HG03039 (cell line): ENCODE measurements around the gene MRPL43.
"Not testable (repeated sequence)": the region's sequence is repeated elsewhere in the genome, so short reads cannot be mapped to it uniquely, and the experiment has no call there.

Source experiments
- ATAC-seq: cut with Tn5 transposase; IDR thresholded peaks from one replicate; pipeline ENCODE4 v1.9.1; 2021; ENCODE audit warnings: mild to moderate bottlenecking, moderate library complexity; ENCODE audit not compliant: unreplicated experiment

The MRPL43 gene

DNA sequence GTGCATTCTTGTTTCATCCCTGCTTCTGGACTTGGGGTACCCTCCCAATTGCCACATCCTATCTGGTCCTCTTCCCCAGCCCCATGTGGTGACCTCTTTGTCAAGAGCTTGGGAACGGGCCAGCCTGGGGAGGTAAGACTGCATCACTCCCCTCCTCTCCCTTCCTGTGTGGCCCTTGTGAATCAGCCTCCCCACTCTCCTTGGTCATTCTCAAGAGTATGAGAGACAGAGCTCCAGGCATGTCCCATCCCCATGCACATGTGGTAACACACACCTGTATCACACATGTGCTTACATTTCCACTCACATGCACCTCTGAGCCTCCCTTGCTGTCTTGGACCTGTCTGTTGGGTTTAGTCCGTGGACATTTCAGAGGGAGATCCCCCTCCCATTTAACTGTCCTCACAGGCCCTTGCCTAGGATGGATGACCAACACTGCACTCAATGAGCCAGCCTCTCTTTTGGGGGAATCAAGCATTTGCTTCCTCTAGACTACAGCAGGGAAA is 2.6 kb downstream of the MRPL43 start:
- no peak for ATAC-seq

DNA sequence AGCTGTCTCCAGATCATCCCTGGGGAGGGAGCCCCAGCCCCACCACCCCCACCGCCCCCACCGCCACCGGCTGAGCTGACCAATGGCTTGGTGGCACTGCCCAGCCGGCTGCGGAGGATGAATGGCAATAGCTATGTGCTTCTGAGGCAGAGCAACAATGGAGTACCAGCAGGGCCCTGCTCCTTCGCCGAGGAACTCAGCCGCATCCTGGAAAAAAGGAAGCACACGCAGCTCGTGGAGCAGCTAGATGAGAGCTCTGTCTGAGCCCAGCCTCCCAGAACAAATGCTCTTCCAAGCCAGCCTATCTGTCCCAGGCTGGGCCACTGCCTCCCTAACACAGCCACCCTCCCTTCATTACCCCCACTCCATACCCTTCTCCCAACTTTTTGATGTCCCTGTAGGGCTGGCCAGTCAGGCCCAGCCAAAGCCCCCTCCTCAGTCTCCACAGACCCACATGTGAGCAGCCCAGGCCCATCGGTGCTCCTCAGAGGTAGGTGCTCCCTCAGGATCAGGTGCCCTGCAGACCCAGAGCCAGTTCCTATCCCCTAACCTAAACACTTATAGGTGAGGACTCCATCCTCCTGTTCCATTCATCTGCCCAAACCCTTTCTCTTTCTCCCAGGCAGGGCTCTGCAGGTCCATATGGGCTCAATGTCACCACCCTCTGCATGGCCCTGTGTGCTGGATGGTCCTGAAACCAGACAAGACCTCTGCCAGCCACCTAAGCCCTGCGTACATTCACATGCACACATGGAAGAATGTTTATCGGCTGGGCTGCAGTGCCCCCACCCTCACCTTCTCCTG is 3.2 kb downstream of the MRPL43 start:
- no peak for ATAC-seq

DNA sequence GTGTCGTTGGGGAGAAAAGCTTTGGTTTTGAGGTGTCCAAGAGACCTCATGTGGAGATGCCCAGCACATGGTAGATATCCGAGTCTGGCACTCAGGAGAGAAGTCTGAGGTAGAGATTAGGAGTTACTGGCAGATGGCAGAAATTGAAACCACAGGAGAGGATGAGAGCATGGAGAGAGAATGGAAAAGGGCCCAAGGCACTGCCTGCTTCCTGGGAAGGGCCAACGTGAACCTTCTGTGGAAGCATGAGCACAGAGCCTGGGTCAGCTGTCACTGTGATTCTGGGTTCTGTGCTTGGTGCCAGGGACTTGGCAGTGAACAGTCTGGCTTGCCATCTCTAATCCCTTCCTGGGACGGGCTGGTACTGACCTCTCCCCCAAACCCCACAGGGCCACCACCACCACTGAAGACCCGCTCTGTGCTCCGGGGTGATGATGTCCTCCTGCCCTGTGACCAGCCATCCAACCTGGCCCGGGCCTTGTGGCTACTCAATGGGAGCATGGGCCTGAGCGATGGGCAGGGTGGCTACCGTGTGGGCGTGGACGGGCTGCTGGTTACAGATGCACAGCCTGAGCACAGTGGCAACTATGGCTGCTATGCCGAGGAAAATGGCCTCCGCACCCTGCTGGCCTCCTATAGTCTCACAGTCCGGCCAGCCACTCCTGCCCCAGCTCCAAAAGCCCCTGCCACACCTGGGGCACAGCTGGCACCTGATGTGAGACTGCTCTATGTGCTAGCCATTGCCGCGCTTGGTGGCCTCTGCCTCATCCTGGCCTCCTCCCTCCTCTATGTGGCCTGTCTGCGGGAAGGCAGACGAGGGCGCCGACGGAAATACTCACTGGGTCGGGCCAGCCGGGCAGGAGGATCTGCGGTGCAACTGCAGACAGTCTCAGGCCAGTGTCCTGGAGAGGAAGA is 4.1 kb downstream of the MRPL43 start:
- no peak for ATAC-seq

DNA sequence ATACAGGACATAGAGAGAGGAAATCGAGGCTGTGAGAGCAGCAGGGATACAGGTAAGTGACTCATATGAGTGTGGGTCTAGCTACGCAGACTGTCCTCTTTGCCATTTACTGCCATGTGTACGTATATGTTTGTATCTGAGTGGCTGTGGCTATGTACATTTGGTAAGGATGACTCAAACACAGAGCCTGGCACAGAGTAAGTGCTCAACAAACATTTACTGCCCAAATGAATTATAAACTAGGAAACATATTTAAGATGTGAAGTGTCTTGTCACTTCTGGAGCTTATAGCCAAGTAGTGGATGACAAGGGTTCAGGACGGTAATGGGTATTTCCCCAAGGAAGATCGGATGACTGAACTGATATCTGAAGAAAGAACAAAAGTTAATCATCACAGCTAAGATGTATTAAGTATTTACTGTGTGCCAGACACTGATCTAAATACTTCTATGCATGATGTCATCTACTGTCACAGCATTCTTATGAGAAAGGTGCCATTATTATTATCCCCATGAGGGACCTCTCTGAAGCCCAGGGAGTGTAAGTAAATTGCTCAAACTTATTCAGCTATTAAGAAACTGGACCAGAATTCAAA is 6.0 kb downstream of the MRPL43 start:
- ATAC-seq, result no peak

DNA sequence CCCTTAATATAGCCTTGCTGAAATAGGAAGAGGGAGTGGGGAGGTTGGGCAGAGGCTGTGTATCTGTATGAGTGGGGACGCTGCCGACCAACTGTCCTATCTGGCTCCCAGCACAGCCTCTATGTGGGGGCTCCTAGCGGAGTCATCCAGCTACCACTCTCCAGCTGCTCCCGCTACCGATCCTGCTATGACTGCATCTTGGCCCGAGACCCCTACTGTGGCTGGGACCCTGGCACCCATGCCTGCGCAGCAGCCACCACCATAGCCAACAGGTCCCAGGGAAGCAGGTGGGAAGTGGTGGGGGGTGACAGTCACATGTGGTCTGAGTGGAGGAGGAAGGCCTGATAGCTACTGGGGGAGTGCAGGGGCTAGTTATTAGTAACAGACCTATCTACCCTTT is 6.6 kb downstream of the MRPL43 start:
- ATAC-seq, result no peak

DNA sequence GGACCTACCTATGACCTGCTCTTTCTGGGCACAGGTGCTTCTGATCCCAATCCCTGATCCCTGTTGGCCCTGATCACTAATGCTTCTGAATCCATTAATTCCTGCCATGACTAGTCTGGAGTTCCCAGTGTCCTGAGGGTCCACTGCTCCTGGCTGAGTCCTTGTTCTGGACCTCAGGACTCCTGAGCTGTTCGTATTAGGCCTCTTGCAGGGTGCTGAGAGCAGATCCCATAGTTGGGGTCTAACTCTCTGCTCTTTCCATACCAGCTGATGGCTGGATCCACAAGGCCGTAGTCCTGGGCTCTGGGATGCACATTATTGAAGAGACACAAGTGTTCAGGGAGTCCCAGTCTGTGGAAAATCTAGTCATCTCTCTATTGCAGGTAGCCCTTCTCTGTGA is 7.0 kb downstream of the MRPL43 start:
- no peak for ATAC-seq

DNA sequence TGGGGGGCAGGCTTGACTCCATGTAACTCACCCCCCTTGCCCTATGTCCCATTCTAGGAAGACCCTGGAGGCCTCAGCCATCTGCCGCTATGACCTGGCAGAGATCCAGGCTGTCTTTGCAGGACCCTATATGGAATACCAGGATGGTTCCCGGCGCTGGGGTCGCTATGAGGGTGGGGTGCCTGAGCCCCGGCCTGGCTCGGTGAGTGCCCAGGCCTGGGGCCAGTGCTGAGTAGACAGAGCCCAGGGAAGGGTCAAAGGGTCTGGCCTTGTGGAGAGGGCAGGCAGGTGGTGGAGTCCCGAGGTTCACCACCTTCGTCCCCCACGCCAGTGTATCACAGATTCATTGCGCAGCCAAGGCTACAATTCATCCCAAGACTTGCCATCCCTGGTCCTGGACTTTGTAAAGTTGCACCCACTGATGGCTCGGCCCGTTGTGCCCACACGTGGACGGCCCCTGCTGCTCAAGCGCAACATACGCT is 7.5 kb downstream of the MRPL43 start:
- no peak for ATAC-seq

DNA sequence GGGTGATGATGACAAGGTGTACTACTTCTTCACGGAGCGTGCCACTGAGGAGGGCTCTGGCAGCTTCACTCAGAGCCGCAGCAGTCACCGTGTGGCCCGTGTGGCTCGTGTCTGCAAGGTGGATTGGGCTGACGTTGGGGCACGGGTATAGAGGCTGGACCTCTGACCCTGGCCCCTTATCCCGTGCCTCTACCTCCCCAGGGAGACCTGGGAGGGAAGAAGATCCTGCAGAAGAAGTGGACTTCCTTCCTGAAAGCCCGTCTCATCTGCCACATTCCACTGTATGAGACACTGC is 8.4 kb downstream of the MRPL43 start:
- no peak for ATAC-seq

DNA sequence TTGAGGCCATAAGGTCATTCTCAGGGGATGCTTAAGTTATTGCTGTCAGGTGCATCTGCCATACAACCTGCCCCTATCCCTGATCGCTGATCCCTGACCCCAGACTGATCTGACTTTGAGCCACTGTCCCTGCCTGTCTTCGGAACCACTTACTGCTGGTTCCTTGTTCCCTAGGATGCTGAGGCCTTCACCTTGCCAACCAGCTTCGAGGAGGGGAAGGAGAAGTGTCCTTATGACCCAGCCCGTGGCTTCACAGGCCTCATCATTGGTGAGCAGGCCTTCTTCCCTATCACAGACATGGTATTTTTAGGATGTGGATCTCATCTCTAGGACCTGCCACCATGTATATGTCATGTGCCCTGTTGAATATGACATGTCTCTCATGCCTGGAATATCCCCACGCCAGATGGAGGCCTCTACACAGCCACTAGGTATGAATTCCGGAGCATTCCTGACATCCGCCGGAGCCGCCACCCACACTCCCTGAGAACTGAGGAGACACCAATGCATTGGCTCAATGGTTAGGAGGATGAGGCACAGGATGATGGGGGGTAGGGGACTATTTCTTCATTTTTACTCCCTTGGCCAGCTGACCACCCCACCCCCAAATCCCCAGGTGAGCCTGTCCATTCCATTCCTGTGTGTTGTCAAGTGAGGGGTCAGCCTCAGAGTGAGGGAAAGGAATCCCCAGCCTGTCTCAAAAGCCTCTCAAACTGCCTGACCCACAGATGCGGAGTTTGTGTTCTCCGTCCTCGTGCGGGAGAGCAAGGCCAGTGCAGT is 9.0 kb downstream of the MRPL43 start:
- no peak for ATAC-seq

DNA sequence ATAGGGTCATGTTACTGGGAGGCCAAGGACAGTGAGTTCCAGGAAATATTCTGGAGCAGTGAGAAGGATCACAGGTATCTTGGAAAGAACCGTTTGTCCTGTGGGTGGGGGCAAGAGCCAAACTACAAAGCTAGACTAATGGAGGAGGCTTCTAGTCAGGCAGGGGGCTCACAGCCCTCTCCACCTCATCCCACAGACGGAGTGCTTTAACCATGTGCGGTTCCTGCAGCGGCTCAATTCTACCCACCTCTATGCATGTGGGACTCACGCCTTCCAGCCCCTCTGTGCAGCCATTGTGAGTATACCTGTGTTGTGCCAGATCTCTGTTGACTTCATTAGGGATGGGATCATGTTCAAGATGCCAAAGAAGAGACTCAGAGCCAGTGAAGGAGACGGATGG is 9.9 kb downstream of the MRPL43 start:
- no peak for ATAC-seq

DNA sequence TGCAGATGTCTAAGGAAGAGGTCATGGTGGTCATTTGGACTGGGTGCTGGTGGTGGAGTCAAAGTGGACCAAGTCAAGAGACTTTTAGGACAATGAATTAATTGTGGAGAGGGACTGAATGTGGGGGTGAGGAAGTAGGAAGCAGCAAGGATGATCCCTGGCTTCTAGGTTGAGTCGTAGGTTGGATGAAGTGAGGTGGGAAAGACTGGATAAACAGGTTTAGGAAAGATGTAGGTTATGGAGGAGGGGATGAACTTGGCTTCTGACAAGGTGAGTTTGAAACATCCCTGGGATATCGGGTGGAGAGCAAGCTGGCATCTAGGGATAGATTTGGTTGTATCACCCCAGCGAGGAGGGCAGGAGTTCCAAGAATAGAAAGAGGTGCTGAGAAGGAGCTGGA is 10.4 kb downstream of the MRPL43 start:
- no peak for ATAC-seq

DNA sequence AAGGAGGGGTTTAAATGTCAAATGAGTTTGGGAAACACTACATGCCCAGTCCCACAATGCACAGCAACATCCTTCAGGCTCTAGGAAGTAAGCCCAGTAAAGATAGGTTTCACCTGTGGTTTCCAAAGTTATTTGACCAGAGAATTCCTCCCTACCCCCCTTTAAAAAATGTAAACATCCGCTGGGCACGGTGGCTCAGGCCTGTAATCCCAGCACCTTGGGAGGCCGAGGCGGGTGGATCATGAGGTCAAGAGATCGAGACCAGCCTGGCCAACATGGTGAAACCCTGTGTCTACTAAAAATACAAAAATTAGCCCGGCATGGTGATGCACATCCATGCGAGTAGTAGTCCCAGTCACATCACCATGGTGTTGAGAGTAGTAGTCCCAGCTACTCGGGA is 11.9 kb downstream of the MRPL43 start:
- not testable (repeated sequence) for ATAC-seq

DNA sequence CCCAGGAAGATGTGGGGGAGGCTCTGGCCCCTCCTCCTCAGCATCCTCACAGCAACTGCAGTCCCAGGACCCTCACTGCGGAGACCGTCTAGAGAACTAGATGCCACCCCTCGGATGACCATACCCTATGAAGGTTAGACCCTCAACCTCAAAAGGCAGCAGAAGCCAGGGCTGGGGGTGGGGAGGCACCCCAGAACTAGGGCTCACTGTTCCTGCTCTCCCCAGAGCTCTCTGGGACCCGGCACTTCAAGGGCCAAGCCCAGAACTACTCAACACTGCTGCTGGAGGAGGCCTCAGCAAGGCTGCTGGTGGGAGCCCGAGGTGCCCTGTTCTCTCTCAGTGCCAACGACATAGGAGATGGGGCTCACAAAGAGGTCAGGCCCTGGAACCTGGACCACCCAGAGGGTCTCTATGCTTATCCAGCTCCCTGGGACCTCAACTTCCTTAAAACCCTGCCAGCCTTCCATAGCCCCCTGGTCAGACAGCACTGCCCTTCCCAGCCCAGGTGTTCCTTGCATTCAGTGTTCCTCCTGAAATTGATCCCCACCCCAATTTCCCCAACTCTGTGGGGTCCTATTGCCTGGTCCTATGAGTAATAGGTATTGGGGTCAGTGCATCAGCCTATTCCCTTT is 14.3 kb downstream of the MRPL43 start:
- ATAC-seq, result no peak

DNA sequence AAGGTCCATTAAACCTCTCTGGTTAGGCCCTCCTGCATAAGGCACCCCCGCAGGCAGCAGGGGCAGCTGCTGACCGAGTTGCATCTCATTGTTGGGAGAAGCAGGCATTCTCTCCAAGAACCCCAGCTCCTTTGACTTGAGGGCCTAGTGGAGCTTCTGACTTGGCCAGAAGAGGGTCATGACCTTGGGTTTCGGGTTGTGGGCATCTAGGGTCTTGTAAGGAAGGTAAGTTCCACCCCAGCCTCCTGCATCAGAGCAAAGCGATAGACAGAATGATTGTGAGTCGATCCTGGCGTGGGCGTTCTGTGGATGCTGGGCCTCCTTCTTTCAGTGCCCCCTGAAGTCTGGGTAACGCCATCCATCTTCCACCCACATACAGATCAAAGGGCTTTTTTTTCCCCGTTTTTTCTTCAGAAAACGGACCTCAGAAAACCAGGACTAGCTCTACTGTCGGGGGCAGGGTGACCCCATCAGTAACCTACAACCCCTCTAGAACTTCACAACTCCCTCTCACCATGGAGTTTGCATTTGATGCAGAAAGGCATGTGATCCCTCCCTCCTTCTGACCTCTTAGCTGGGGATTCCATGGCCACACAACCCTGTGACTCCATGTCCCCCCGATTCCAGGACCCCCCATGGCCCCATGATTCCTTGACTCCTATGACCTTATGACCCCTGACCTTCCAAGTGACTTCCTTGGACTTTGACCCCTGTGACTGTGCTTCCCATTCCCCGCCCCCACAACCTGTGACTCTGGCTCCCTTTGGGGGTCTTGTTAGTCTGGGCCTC is 15.0 kb downstream of the MRPL43 start:
- ATAC-seq, result no peak

DNA sequence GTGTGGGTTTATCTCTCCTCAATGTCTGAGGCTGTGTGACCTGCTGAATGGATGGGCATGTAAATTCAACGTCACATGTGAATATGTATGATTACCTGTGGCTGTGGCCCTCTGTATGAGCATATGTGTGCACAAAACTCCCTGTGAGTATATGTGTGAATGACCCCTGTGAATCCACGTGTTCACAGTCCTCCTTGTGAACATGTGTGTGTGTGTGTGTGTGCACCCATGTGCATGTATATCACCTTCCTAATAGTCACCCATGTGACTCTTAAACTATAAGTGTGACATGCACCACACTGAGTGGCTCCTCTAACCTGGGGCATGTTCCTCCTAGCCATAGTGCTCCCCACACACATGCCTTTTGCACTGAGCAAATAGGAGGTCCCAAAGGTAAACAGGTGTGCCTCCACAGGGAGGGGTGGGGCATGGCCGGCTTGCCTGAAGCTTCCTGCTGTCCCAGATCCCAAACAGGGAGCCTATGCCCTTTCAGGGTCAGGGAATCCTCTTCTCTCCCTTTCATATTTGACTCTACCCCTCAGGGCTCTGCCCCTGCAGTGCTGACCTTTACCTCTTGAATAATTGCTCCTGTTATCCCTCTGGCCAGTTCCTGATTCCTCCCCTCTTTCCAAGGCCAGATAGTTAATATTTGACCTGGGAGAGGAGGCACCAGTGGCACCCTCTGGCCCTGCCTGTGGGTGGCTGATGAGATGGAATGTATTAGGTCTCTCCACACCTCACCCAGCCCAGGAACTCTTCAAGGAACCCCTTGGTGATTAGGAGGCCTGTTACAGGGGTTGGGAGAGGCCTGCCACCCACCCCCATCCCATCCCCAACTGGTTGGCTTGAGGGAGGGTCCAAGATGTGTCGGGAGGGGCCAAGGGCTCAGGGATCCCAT is 16.1 kb downstream of the MRPL43 start:
- ATAC-seq, result no peak

DNA sequence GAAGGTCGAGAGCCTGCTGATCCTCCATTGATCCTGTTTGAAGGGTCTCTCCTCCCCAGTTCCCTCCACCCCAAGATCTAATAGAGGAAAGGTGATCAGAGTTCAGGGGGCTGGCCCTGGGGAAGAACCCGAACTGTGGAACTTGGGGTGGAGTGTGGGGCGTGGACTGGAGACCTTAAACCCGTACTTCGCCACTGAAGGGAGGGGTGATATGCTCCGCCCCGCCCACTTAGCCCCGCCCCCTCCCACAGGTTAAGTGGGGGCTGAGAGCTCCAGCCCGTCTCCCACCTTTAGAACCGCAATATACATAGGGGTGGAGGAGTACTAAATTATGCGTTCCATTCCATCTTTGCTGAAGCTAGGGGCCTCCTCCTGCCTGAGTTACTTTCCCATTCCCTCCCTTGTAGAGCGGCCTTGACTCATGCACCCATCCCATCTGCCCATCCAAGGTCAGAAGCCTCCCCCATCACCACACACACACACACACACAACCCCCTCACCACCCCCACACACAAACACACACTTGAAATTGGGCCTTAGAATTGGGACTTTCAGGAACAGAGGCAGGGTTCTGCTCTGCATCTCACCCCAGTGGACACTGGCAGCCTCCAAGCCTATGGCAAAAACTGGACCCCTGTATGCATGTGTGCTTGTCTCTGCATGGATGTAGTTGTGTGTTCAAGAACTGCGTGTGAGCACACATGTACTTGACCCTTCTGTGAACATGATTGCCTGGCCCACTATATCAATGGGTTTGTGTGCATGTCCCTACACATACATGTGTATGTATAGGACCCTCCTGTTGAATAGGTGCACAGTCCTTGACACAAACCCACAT is 17.0 kb downstream of the MRPL43 start:
- ATAC-seq, result no peak

DNA sequence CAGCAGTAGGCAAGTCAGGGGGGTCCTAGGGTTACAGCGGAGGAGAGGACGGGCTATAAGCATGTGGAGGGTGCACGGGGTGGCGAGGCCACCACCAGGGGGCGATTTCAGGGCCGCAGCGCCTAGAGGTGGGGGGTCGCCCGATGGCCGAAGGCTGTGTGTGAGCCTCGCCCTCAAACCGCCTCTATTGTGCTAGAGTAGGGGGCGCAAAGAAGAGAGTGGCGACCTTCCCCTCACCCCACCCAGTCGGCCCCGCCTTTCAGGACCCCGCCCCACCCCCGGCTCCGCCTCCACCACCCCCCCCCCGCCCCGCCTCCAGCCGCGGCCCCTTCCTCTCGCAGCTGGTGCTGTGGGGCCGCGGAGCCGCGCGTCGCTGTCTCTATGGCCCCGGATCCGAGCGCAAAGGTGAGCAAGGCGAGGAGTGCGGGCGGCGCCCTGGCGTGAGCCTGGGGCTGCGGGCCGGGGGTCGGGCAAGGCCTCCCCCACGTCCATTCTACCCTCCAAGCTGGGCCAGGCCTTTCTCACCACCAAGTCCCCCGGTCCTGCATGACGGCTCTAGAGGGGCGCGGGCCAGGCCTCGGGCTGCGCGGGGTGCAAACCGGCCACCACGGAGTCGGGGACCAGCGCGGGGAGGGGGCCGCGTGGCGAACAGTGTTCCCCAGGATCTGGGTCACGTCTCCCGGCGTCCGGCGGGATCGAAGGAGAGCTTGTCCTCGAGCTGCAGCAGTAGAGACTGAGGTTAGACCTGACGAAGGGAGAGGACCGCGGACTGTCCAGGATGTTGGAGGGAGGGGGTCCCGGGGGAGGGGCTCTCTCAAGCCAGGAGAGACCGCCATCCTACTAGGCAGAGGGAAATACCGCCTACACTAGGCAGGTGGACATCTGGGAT is 17.9 kb downstream of the MRPL43 start, which contains the start of gene SEMA4G:
Gene SEMA4G, plus strand, starts transcription at position 318 of the 889 bp plus-strand sequence. CDS start 3,409 bp downstream, outside the sequence.
- ATAC-seq, result no peak
